CD14-positive monocyte (primary cell): ENCODE measurements around the gene DRAP1. TPM values are rescaled to one million over a fixed set of nuclear protein-coding genes. Genes with fewer than 3 reads are reported as not detected.
A peak's percentile ranks its signal among the peaks of the same experiment; 100 is the strongest.

Source experiments
- DNase-seq, 3 donors: peaks; one replicate each; pipeline ENCODE4 v3.0.0-alpha.2; 2011 to 2022
- H2AFZ ChIP-seq: 2 replicates; pipeline ENCODE4 v1.6.0; 2012; ENCODE audit warnings: mild to moderate bottlenecking, low read depth, low read length, inconsistent platforms; ENCODE audit not compliant: insufficient read depth, poor library complexity, severe bottlenecking
- H3K27ac ChIP-seq, 2 donors: 1 replicate in 1 of 2; 2 replicates in 1 of 2; pipeline ENCODE4 v1.5.1; 2012 to 2013; ENCODE audit warnings: low read length in 2 of 2, control low read depth in 1 of 2, inconsistent platforms in 1 of 2, low read depth in 1 of 2, mild to moderate bottlenecking in 1 of 2
- H3K27me3 ChIP-seq, 2 donors: one replicate each; pipeline versions ENCODE4 v1.6.0 to v1.6.1; 2011 to 2013; ENCODE audit warnings: low read length in 2 of 2; ENCODE audit not compliant: control insufficient read depth in 2 of 2, insufficient read depth in 2 of 2
- H3K36me3 ChIP-seq, 2 donors: replicated peaks in 1 of 2; 1 replicate in 1 of 2; 2 replicates in 1 of 2; pipeline versions ENCODE4 v1.5.1 to v1.6.1; 2012 to 2013; ENCODE audit warnings: low read length in 2 of 2, control low read depth in 1 of 2, inconsistent platforms in 1 of 2, mild to moderate bottlenecking in 1 of 2; ENCODE audit not compliant: insufficient read depth in 2 of 2, control insufficient read depth in 1 of 2
- H3K4me1 ChIP-seq, 2 donors: 1 replicate in 1 of 2; 2 replicates in 1 of 2; pipeline versions ENCODE4 v1.5.1 to v1.6.1; 2012 to 2013; ENCODE audit warnings: low read length in 2 of 2, control low read depth in 1 of 2, inconsistent platforms in 1 of 2, mild to moderate bottlenecking in 1 of 2, moderate library complexity in 1 of 2; ENCODE audit not compliant: insufficient read depth in 2 of 2, control insufficient read depth in 1 of 2
- H3K4me2 ChIP-seq: replicated peaks from 2 replicates; pipeline ENCODE3; 2012; ENCODE audit warnings: low read length, moderate library complexity, mild to moderate bottlenecking; ENCODE audit not compliant: poor library complexity, severe bottlenecking; ENCODE audit errors: extremely low read depth
- H3K4me3 ChIP-seq, 3 experiments: fragments of 200-600 bp in 1 of 3; sonication (generic) in 1 of 3; replicated peaks in 1 of 3; 1 replicate in 2 of 3; 2 replicates in 1 of 3; pipeline ENCODE4 v1.5.1; 2011 to 2013; ENCODE audit warnings: low read length in 3 of 3, mild to moderate bottlenecking in 3 of 3, control low read depth in 2 of 3, low read depth in 2 of 3, inconsistent platforms in 1 of 3, moderate library complexity in 1 of 3
- H3K79me2 ChIP-seq: 2 replicates; pipeline ENCODE4 v1.6.0; 2012; ENCODE audit warnings: mild to moderate bottlenecking, control low read depth, inconsistent platforms, low read length, moderate library complexity; ENCODE audit not compliant: insufficient read depth
- H3K9ac ChIP-seq: 2 replicates; pipeline ENCODE4 v1.6.0; 2017; ENCODE audit warnings: low read length, mild to moderate bottlenecking; ENCODE audit not compliant: insufficient read depth, poor library complexity, severe bottlenecking
- H3K9me3 ChIP-seq, 2 donors: replicated peaks in 1 of 2; 1 replicate in 1 of 2; 2 replicates in 1 of 2; pipeline versions ENCODE4 v1.5.1 to v1.6.1; 2012 to 2013; ENCODE audit warnings: low read length in 2 of 2, control low read depth in 1 of 2; ENCODE audit not compliant: control insufficient read depth in 1 of 2, insufficient read depth in 1 of 2
- H4K20me1 ChIP-seq: 2 replicates; pipeline ENCODE4 v1.6.0; 2012; ENCODE audit warnings: mild to moderate bottlenecking, low read length, control low read depth, moderate library complexity; ENCODE audit not compliant: insufficient read depth
- H3K27ac Mint-ChIP-seq, 7 donors: one replicate each; pipeline ENCODE4 v1.8.0; 2020; ENCODE audit warnings: mild to moderate bottlenecking in 7 of 7, mixed read lengths in 7 of 7, moderate library complexity in 6 of 7, inconsistent platforms in 2 of 7
- H3K27me3 Mint-ChIP-seq, 3 donors: one replicate each; pipeline ENCODE4 v1.8.0; 2021 to 2022; ENCODE audit warnings: low read depth in 3 of 3, mild to moderate bottlenecking in 3 of 3, mixed read lengths in 3 of 3, moderate library complexity in 3 of 3, inconsistent platforms in 1 of 3
- H3K36me3 Mint-ChIP-seq, 2 donors: one replicate each; pipeline ENCODE4 v1.8.0; 2020; ENCODE audit warnings: mixed read lengths in 2 of 2, inconsistent platforms in 1 of 2, mild to moderate bottlenecking in 1 of 2
- H3K4me1 Mint-ChIP-seq: one replicate; pipeline ENCODE4 v1.8.0; 2020; ENCODE audit warnings: mild to moderate bottlenecking, mixed read lengths
- H3K4me3 Mint-ChIP-seq, 2 donors: one replicate each; pipeline ENCODE4 v1.8.0; 2020; ENCODE audit warnings: mild to moderate bottlenecking in 2 of 2, mixed read lengths in 2 of 2, moderate library complexity in 1 of 2
- H3K9me3 Mint-ChIP-seq, 7 donors: one replicate each; pipeline ENCODE4 v1.8.0; 2020 to 2022; ENCODE audit warnings: mixed read lengths in 7 of 7, mild to moderate bottlenecking in 6 of 7, moderate library complexity in 6 of 7, inconsistent platforms in 2 of 7
- CTCF ChIP-seq: fragments of 200-600 bp; IDR thresholded peaks from one replicate; pipeline ENCODE4 v1.8.0; 2022; ENCODE audit warnings: antibody characterized with exemption, mild to moderate bottlenecking
- WGBS: methylation state at CpG from one replicate; pipeline ENCODE4 v1.1.5; 2013; ENCODE audit warnings: missing lambda C conversion rate; ENCODE audit not compliant: insufficient coverage; 5-methylcytosine and 5-hydroxymethylcytosine counted together
- intact Hi-C, 2 donors: fragments of 100-400 bp; cut with micrococcal nuclease; formaldehyde crosslinking; loops; one replicate each; pipeline versions ENCODE4 v1.15.0 to v1.15.1; 2023
- polyA plus RNA-seq, 3 donors: library from polyadenylated mRNA; depleted of rRNA in 1 of 3; unstranded in 2 of 3; stranded (reverse) in 1 of 3; fragments of 300-500 nt in 2 of 3; fragments of >200 nt in 1 of 3; fragmentation: Illumina TruSeq in 2 of 3; gene quantifications; 1 replicate in 2 of 3; 2 replicates in 1 of 3; pipeline ENCODE4 v1.2.3, GENCODE V29; 2012 to 2021

The DRAP1 gene
- polyA plus RNA-seq, 3 donors = 68.3 to 97.2 (median 72.1) TPM

DNA sequence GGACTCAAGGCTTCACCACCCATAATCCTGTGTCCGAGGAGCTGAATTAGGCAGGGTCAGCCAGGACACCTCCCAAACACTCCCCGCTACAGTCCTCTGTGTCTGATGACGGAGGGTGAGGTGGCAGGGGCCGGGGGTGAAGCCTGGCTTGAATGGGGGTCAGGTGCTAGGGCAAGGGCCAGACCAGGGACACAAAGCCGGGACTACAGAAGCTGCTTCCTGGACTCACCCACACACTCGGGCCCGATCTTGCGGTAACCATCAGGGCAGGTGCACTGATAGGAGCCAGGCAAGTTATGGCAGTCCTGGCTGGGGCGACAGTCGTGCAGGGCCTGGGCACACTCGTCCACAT, 48.9 kb upstream of the DRAP1 start:
- Mint-ChIP-seq H3K36me3 (peaks cover 15 to 22% of the 10 kb centered on the region in 2 donors), H3K27me3 (peaks cover 6 to 32% (median 29%) of the 10 kb centered on the region in 3 donors), H3K9me3 (peaks cover 0 to 4% (median 0%) of the 10 kb centered on the region in 7 donors), H3K4me1 (peaks cover 34% of the 10 kb centered on the region), H3K27ac (peak overlapping the region in 1 of 7 donors; percentile 37), H3K4me3 (peak overlapping the region in 1 of 2 donors; percentile 26)
- 26% methylated on average over 8 of the region's 11 CpGs for WGBS
- TF ChIP-seq CTCF = no peak
- H3K36me3 ChIP-seq = peaks cover 14 to 18% of the 10 kb centered on the region in 2 donors
- peaks cover 18% of the 10 kb centered on the region for H4K20me1 ChIP-seq
- DNase-seq = no peak
- H3K9ac ChIP-seq = no peak overlapping the region
- H3K9me3 ChIP-seq = no peaks in the 10 kb centered on the region
- H3K27ac ChIP-seq = no peak overlapping the region
- H2AFZ ChIP-seq = no peak overlapping the region
- intact Hi-C loops = no loop called here
- H3K27me3 ChIP-seq = no peaks in the 10 kb centered on the region
- peaks cover 23 to 45% of the 10 kb centered on the region in 2 donors for H3K4me1 ChIP-seq
- H3K4me3 ChIP-seq = no peak overlapping the region
- no peaks in the 10 kb centered on the region for H3K79me2 ChIP-seq
- no peak overlapping the region for H3K4me2 ChIP-seq

GRCh38 chr11:65870706-65871681, 48.2 kb upstream of the DRAP1 start:
- H4K20me1 ChIP-seq = peaks cover 12% of the 10 kb centered on the region
- intact Hi-C loops = no loop called here
- H3K4me1 Mint-ChIP-seq = peaks cover 34% of the 10 kb centered on the region
- no peak overlapping the region for H3K4me3 ChIP-seq
- no peaks in the 10 kb centered on the region for H3K79me2 ChIP-seq
- peak overlapping the region in 2 of 7 donors; percentile 37 to 73 for H3K27ac Mint-ChIP-seq
- H3K27me3 Mint-ChIP-seq = peaks cover 6 to 32% (median 29%) of the 10 kb centered on the region in 3 donors
- H3K36me3 Mint-ChIP-seq = peaks cover 9 to 15% of the 10 kb centered on the region in 2 donors
- H3K4me1 ChIP-seq = peaks cover 23 to 45% of the 10 kb centered on the region in 2 donors
- peaks cover 7 to 10% of the 10 kb centered on the region in 2 donors for H3K36me3 ChIP-seq
- H3K27ac ChIP-seq = no peak overlapping the region
- no peak for DNase-seq
- no peak overlapping the region for H2AFZ ChIP-seq
- WGBS = 39% methylated on average over 14 of the region's 24 CpGs
- no peak overlapping the region for H3K4me2 ChIP-seq
- no peak overlapping the region for H3K9ac ChIP-seq
- H3K9me3 Mint-ChIP-seq = peaks cover 0 to 4% (median 0%) of the 10 kb centered on the region in 7 donors
- no peaks in the 10 kb centered on the region for H3K27me3 ChIP-seq
- no peaks in the 10 kb centered on the region for H3K9me3 ChIP-seq
- H3K4me3 Mint-ChIP-seq = peak overlapping the region; percentile 26 to 51
- no peak for TF ChIP-seq CTCF
